CD14-positive monocyte (primary cell): Measurements from ENCODE around the gene ARHGEF10L. TPM values are rescaled to one million over a fixed set of nuclear protein-coding genes. Genes with fewer than 3 reads are reported as not detected.
"Not testable (repeated sequence)": the region's sequence is repeated elsewhere in the genome, so short reads cannot be mapped to it uniquely, and the experiment has no call there.

Source experiments
- DNase-seq, 3 donors: peaks; one replicate each; pipeline ENCODE4 v3.0.0-alpha.2; 2011 to 2022
- H2AFZ ChIP-seq: 2 replicates; pipeline ENCODE4 v1.6.0; 2012; ENCODE audit warnings: mild to moderate bottlenecking, low read depth, low read length, inconsistent platforms; ENCODE audit not compliant: insufficient read depth, poor library complexity, severe bottlenecking
- H3K27ac ChIP-seq, 2 donors: 1 replicate in 1 of 2; 2 replicates in 1 of 2; pipeline ENCODE4 v1.5.1; 2012 to 2013; ENCODE audit warnings: low read length in 2 of 2, control low read depth in 1 of 2, inconsistent platforms in 1 of 2, low read depth in 1 of 2, mild to moderate bottlenecking in 1 of 2
- H3K27me3 ChIP-seq, 2 donors: one replicate each; pipeline versions ENCODE4 v1.6.0 to v1.6.1; 2011 to 2013; ENCODE audit warnings: low read length in 2 of 2; ENCODE audit not compliant: control insufficient read depth in 2 of 2, insufficient read depth in 2 of 2
- H3K36me3 ChIP-seq, 2 donors: replicated peaks in 1 of 2; 1 replicate in 1 of 2; 2 replicates in 1 of 2; pipeline versions ENCODE4 v1.5.1 to v1.6.1; 2012 to 2013; ENCODE audit warnings: low read length in 2 of 2, control low read depth in 1 of 2, inconsistent platforms in 1 of 2, mild to moderate bottlenecking in 1 of 2; ENCODE audit not compliant: insufficient read depth in 2 of 2, control insufficient read depth in 1 of 2
- H3K4me1 ChIP-seq, 2 donors: 1 replicate in 1 of 2; 2 replicates in 1 of 2; pipeline versions ENCODE4 v1.5.1 to v1.6.1; 2012 to 2013; ENCODE audit warnings: low read length in 2 of 2, control low read depth in 1 of 2, inconsistent platforms in 1 of 2, mild to moderate bottlenecking in 1 of 2, moderate library complexity in 1 of 2; ENCODE audit not compliant: insufficient read depth in 2 of 2, control insufficient read depth in 1 of 2
- H3K4me2 ChIP-seq: replicated peaks from 2 replicates; pipeline ENCODE3; 2012; ENCODE audit warnings: low read length, moderate library complexity, mild to moderate bottlenecking; ENCODE audit not compliant: poor library complexity, severe bottlenecking; ENCODE audit errors: extremely low read depth
- H3K4me3 ChIP-seq, 3 experiments: fragments of 200-600 bp in 1 of 3; sonication (generic) in 1 of 3; replicated peaks in 1 of 3; 1 replicate in 2 of 3; 2 replicates in 1 of 3; pipeline ENCODE4 v1.5.1; 2011 to 2013; ENCODE audit warnings: low read length in 3 of 3, mild to moderate bottlenecking in 3 of 3, control low read depth in 2 of 3, low read depth in 2 of 3, inconsistent platforms in 1 of 3, moderate library complexity in 1 of 3
- H3K79me2 ChIP-seq: 2 replicates; pipeline ENCODE4 v1.6.0; 2012; ENCODE audit warnings: mild to moderate bottlenecking, control low read depth, inconsistent platforms, low read length, moderate library complexity; ENCODE audit not compliant: insufficient read depth
- H3K9ac ChIP-seq: 2 replicates; pipeline ENCODE4 v1.6.0; 2017; ENCODE audit warnings: low read length, mild to moderate bottlenecking; ENCODE audit not compliant: insufficient read depth, poor library complexity, severe bottlenecking
- H3K9me3 ChIP-seq, 2 donors: replicated peaks in 1 of 2; 1 replicate in 1 of 2; 2 replicates in 1 of 2; pipeline versions ENCODE4 v1.5.1 to v1.6.1; 2012 to 2013; ENCODE audit warnings: low read length in 2 of 2, control low read depth in 1 of 2; ENCODE audit not compliant: control insufficient read depth in 1 of 2, insufficient read depth in 1 of 2
- H4K20me1 ChIP-seq: 2 replicates; pipeline ENCODE4 v1.6.0; 2012; ENCODE audit warnings: mild to moderate bottlenecking, low read length, control low read depth, moderate library complexity; ENCODE audit not compliant: insufficient read depth
- H3K27ac Mint-ChIP-seq, 7 donors: one replicate each; pipeline ENCODE4 v1.8.0; 2020; ENCODE audit warnings: mild to moderate bottlenecking in 7 of 7, mixed read lengths in 7 of 7, moderate library complexity in 6 of 7, inconsistent platforms in 2 of 7
- H3K27me3 Mint-ChIP-seq, 3 donors: one replicate each; pipeline ENCODE4 v1.8.0; 2021 to 2022; ENCODE audit warnings: low read depth in 3 of 3, mild to moderate bottlenecking in 3 of 3, mixed read lengths in 3 of 3, moderate library complexity in 3 of 3, inconsistent platforms in 1 of 3
- H3K36me3 Mint-ChIP-seq, 2 donors: one replicate each; pipeline ENCODE4 v1.8.0; 2020; ENCODE audit warnings: mixed read lengths in 2 of 2, inconsistent platforms in 1 of 2, mild to moderate bottlenecking in 1 of 2
- H3K4me1 Mint-ChIP-seq: one replicate; pipeline ENCODE4 v1.8.0; 2020; ENCODE audit warnings: mild to moderate bottlenecking, mixed read lengths
- H3K4me3 Mint-ChIP-seq, 2 donors: one replicate each; pipeline ENCODE4 v1.8.0; 2020; ENCODE audit warnings: mild to moderate bottlenecking in 2 of 2, mixed read lengths in 2 of 2, moderate library complexity in 1 of 2
- H3K9me3 Mint-ChIP-seq, 7 donors: one replicate each; pipeline ENCODE4 v1.8.0; 2020 to 2022; ENCODE audit warnings: mixed read lengths in 7 of 7, mild to moderate bottlenecking in 6 of 7, moderate library complexity in 6 of 7, inconsistent platforms in 2 of 7
- WGBS: methylation state at CpG from one replicate; pipeline ENCODE4 v1.1.5; 2013; ENCODE audit warnings: missing lambda C conversion rate; ENCODE audit not compliant: insufficient coverage; 5-methylcytosine and 5-hydroxymethylcytosine counted together
- intact Hi-C, 2 donors: fragments of 100-400 bp; cut with micrococcal nuclease; formaldehyde crosslinking; loops; one replicate each; pipeline versions ENCODE4 v1.15.0 to v1.15.1; 2023
- polyA plus RNA-seq, 3 donors: library from polyadenylated mRNA; depleted of rRNA in 1 of 3; unstranded in 2 of 3; stranded (reverse) in 1 of 3; fragments of 300-500 nt in 2 of 3; fragments of >200 nt in 1 of 3; fragmentation: Illumina TruSeq in 2 of 3; gene quantifications; 1 replicate in 2 of 3; 2 replicates in 1 of 3; pipeline ENCODE4 v1.2.3, GENCODE V29; 2012 to 2021
- TF ChIP-seq, protein P1 (sequence below): fragments of 200-600 bp; IDR thresholded peaks from one replicate; pipeline ENCODE4 v1.8.0; 2022; ENCODE audit warnings: antibody characterized with exemption, mild to moderate bottlenecking

Gene ARHGEF10L
- polyA plus RNA-seq, 3 donors, result 20.7 to 95.7 (median 23.7) TPM

DNA sequence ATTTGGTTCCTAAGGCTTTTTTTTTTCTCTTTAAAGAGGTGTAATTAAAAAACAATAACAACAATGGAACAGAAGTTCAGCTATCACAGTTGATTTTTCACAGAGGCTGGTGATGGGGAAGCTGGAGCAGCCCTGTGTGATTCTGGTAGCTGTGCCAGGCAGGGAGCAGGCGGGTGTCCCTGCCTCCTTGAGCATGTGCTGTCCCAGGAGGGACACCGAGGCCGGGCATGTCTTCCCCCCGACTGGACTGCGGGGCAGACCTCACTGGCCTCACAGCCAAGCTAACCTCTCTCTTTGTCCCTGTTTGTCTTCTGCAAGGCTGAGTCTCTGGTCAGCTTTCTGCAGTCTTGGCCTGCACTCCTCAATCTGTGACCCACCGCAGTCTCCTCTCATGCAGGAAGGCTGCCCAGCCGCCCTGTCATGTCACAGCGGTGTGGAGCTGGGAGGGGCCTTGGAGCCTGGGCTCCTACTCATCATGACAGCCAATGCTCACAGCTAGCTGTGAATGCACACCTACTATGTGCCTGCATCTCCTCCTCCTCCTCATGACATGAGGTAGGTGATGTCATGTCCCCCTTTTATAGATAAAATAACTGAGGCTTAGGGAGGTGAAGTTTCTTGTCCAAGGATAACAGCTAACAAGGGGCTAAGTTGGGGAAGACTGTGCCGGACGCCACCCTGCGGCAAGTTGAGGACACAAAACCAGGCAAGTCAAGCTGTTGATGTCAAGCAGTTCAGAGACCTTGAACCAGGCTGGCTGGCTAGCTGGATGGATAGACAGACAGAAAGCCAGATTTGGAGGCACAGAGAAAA, 205.4 kb downstream of the ARHGEF10L start:
- no peaks in the 10 kb centered on the region for H3K36me3 Mint-ChIP-seq
- H3K27me3 ChIP-seq, result no peaks in the 10 kb centered on the region
- H3K27me3 Mint-ChIP-seq, result peaks cover 12 to 26% (median 17%) of the 10 kb centered on the region in 3 donors
- H3K9ac ChIP-seq, result no peak overlapping the region
- WGBS, result 88% methylated on average over 11 of the region's 11 CpGs
- DNase-seq, result no peak
- H3K4me1 ChIP-seq, result no peaks in the 10 kb centered on the region
- no peaks in the 10 kb centered on the region for H3K4me1 Mint-ChIP-seq
- no peaks in the 10 kb centered on the region for H3K9me3 Mint-ChIP-seq
- no peak overlapping the region for H3K27ac Mint-ChIP-seq
- H3K4me3 Mint-ChIP-seq, result peak overlapping the region in 1 of 2 donors; percentile 28
- H3K4me3 ChIP-seq, result no peak overlapping the region
- no peak overlapping the region for H2AFZ ChIP-seq
- TF ChIP-seq, protein P1, sequence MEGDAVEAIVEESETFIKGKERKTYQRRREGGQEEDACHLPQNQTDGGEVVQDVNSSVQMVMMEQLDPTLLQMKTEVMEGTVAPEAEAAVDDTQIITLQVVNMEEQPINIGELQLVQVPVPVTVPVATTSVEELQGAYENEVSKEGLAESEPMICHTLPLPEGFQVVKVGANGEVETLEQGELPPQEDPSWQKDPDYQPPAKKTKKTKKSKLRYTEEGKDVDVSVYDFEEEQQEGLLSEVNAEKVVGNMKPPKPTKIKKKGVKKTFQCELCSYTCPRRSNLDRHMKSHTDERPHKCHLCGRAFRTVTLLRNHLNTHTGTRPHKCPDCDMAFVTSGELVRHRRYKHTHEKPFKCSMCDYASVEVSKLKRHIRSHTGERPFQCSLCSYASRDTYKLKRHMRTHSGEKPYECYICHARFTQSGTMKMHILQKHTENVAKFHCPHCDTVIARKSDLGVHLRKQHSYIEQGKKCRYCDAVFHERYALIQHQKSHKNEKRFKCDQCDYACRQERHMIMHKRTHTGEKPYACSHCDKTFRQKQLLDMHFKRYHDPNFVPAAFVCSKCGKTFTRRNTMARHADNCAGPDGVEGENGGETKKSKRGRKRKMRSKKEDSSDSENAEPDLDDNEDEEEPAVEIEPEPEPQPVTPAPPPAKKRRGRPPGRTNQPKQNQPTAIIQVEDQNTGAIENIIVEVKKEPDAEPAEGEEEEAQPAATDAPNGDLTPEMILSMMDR, result no peak
- no peaks in the 10 kb centered on the region for H3K9me3 ChIP-seq
- no peaks in the 10 kb centered on the region for H3K79me2 ChIP-seq
- no peaks in the 10 kb centered on the region for H3K36me3 ChIP-seq
- H4K20me1 ChIP-seq, result no peaks in the 10 kb centered on the region
- H3K27ac ChIP-seq, result no peak overlapping the region
- no peak overlapping the region for H3K4me2 ChIP-seq
- intact Hi-C loops, result no loop called here

DNA sequence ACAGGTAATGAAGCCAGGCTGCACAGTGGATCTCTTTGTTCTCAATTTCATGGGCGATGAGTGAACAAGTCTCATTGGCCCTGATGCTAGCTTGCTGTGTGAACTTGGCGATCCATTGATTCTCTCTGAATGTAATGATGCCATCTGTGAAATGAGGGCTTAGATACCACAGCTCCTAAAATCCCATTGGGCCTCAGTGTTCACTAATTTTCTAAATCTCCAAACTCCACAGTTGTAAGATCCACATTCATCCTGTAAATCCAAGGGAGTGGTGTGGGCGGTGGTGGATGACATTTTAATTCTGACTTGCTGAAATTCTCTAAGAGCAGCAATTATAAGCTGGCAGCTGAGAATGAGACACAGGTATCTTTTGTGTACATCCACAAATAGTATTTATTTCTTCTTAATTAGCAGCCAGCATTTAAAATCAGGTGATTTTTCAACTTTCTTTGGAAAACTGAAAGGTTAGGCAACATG, 206.0 kb downstream of the ARHGEF10L start:
- intact Hi-C loops, result no loop called here
- H3K4me3 Mint-ChIP-seq, result peak overlapping the region in 1 of 2 donors; percentile 28
- Histone ChIP-seq H2AFZ (no peak overlapping the region), H3K9me3 (no peaks in the 10 kb centered on the region), H3K9ac (no peak overlapping the region), H3K79me2 (no peaks in the 10 kb centered on the region), H3K36me3 (no peaks in the 10 kb centered on the region), H3K4me1 (no peaks in the 10 kb centered on the region), H3K27ac (no peak overlapping the region), H3K27me3 (no peaks in the 10 kb centered on the region), H3K4me3 (no peak overlapping the region), H4K20me1 (no peaks in the 10 kb centered on the region), H3K4me2 (no peak overlapping the region)
- H3K27me3 Mint-ChIP-seq, result peaks cover 12 to 24% (median 17%) of the 10 kb centered on the region in 3 donors
- H3K36me3 Mint-ChIP-seq, result no peaks in the 10 kb centered on the region
- no peaks in the 10 kb centered on the region for H3K4me1 Mint-ChIP-seq
- no peaks in the 10 kb centered on the region for H3K9me3 Mint-ChIP-seq
- H3K27ac Mint-ChIP-seq, result no peak overlapping the region
- WGBS, result 94% methylated on average over 2 of the region's 3 CpGs
- TF ChIP-seq, protein P1, result no peak
- DNase-seq, result no peak

DNA sequence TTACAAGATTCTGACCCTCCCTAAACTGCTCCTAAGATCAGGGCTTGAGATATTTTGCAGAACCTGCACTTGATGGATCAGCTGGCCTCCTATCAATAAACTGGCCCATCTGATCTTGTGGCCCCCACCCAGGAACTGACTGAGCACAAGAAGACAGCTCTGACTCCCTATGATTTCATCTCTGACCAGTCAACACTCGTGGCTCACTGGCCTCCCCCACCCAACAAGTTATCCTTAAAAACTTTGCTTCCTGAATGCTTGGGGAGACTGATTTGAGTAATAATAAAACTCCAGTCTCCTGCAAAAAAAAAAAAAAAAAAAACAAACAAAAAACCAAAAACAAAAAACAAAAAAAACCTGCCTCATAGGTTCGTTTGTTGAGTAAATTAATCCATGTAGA, 206.8 kb downstream of the ARHGEF10L start:
- H3K4me2 ChIP-seq, H3K9ac ChIP-seq: not testable (repeated sequence)
- no CpG with 5 or more reads among the region's 2 CpGs for WGBS

More for the DNA sequence above, 206.8 kb downstream of the ARHGEF10L start:
- H3K4me3 ChIP-seq, DNase-seq, H3K36me3 ChIP-seq, H3K27me3 ChIP-seq, H3K4me1 ChIP-seq, H3K79me2 ChIP-seq, H3K9me3 Mint-ChIP-seq, H2AFZ ChIP-seq, H4K20me1 ChIP-seq, H3K9me3 ChIP-seq, H3K27ac Mint-ChIP-seq, H3K36me3 Mint-ChIP-seq, H3K4me1 Mint-ChIP-seq, H3K27ac ChIP-seq, H3K4me3 Mint-ChIP-seq, intact Hi-C loops: not testable (repeated sequence)
- peaks cover 12 to 19% (median 17%) of the 10 kb centered on the region in 3 donors for H3K27me3 Mint-ChIP-seq
